Renal pelvis (tissue), 4 donors: ENCODE data around the gene CASR. TPM values are rescaled to one million over a fixed set of nuclear protein-coding genes. Genes with fewer than 3 reads are reported as not detected.

Source experiments
- DNase-seq: peaks from one replicate; pipeline ENCODE4 v3.0.0-alpha.2; 2013
- polyA plus RNA-seq, 3 donors: library from polyadenylated mRNA; unstranded; fragments of 120-200 nt; gene quantifications; one replicate each; pipeline ENCODE4 v1.2.1, GENCODE V29; 2013; ENCODE audit not compliant: insufficient read length in 3 of 3

CASR gene
- polyA plus RNA-seq, 3 donors, result 23.5 to 30.7 (median 28.2) TPM

GRCh38 chr3:122299872-122300460, 116.5 kb downstream of the CASR start:
- DNase-seq, result no peak

- DNase-seq, result no peak
Observed at GRCh38 chr3:122301063-122301462, 117.6 kb downstream of the CASR start.

- DNase-seq, result no peak
Observed at GRCh38 chr3:122305818-122306621, 122.6 kb downstream of the CASR start.

GRCh38 chr3:122306622-122306953, 123.1 kb downstream of the CASR start:
- DNase-seq, result no peak

- DNase-seq, result no peak
Observed at GRCh38 chr3:122307094-122307687, 123.7 kb downstream of the CASR start.

- no peak for DNase-seq
Observed at GRCh38 chr3:122307976-122308375, 124.5 kb downstream of the CASR start.

- DNase-seq, result no peak
Observed at GRCh38 chr3:122310361-122310760, 126.9 kb downstream of the CASR start.

- no peak for DNase-seq
Observed at GRCh38 chr3:122312826-122313225, 129.4 kb downstream of the CASR start.

GRCh38 chr3:122313281-122313680, 129.8 kb downstream of the CASR start:
- DNase-seq, result no peak

GRCh38 chr3:122314228-122314876, 130.9 kb downstream of the CASR start:
- DNase-seq, result no peak

- no peak for DNase-seq
Observed at GRCh38 chr3:122315619-122316018, 132.2 kb downstream of the CASR start.

GRCh38 chr3:122316368-122316767, 132.9 kb downstream of the CASR start:
- no peak for DNase-seq

GRCh38 chr3:122318620-122319019, 135.2 kb downstream of the CASR start:
- no peak for DNase-seq

GRCh38 chr3:122322095-122323075, 138.9 kb downstream of the CASR start:
- DNase-seq, result no peak

- no peak for DNase-seq
Observed at GRCh38 chr3:122324871-122325323, 141.4 kb downstream of the CASR start, which contains the start of gene CSTA. Gene CSTA, plus strand, starts transcription at chr3:122325248. Its CDS starts 45 bp downstream, at chr3:122325293.

- no peak for DNase-seq
Observed at GRCh38 chr3:122325769-122326168, 142.3 kb downstream of the CASR start.

- DNase-seq, result no peak
Observed at GRCh38 chr3:122331886-122332285, 148.4 kb downstream of the CASR start.

- no peak for DNase-seq
Observed at GRCh38 chr3:122332551-122332950, 149.1 kb downstream of the CASR start.
